Stimulated activated CD4-positive, alpha-beta T cell treated with anti-CD3 and anti-CD28 coated beads, Interleukin-1b, Interleukin-23, amount 100 ng/mL, for 24 hours (primary cell): ENCODE results near the gene SLCO1B3.
"Not testable (repeated sequence)": the region's sequence is repeated elsewhere in the genome, so short reads cannot be mapped to it uniquely, and the experiment has no call there.

ENCODE experiments used
- DNase-seq, 4 experiments: peaks; one replicate each; pipeline ENCODE4 v3.0.0-alpha.2; 2020; ENCODE audit warnings: low read depth in 4 of 4, low spot score in 1 of 4

The SLCO1B3 gene

GRCh38 chr12:20810487-20810886 is at the start of gene SLCO1B3:
SLCO1B3 (plus strand) TSS chr12:20810705; CDS start chr12:20815739, 5,034 bp downstream.
- DNase-seq = no peak

GRCh38 chr12:20777420-20777819 is 33.1 kb upstream of the SLCO1B3 start:
- DNase-seq = no peak

- no peak for DNase-seq
Measured at GRCh38 chr12:20778969-20779368, 31.5 kb upstream of the SLCO1B3 start.

- DNase-seq = not testable (repeated sequence)
Measured at GRCh38 chr12:20779971-20780370, 30.5 kb upstream of the SLCO1B3 start.

GRCh38 chr12:20783796-20784357 is 26.6 kb upstream of the SLCO1B3 start:
- DNase-seq = not testable (repeated sequence)

- no peak for DNase-seq
Measured at GRCh38 chr12:20792971-20793370, 17.5 kb upstream of the SLCO1B3 start.

- DNase-seq = no peak
Measured at GRCh38 chr12:20798554-20798953, 12.0 kb upstream of the SLCO1B3 start.

GRCh38 chr12:20800160-20800559 is 10.3 kb upstream of the SLCO1B3 start:
- DNase-seq = no peak

- DNase-seq = no peak
Measured at GRCh38 chr12:20801035-20801434, 9.5 kb upstream of the SLCO1B3 start.

GRCh38 chr12:20805921-20806320 is 4.6 kb upstream of the SLCO1B3 start:
- DNase-seq = no peak

- DNase-seq = no peak
Measured at GRCh38 chr12:20807192-20808080, 3.1 kb upstream of the SLCO1B3 start.

- DNase-seq = no peak
Measured at GRCh38 chr12:20808521-20808920, 2.0 kb upstream of the SLCO1B3 start.

GRCh38 chr12:20815574-20815973 is 5.1 kb downstream of the SLCO1B3 start:
- no peak for DNase-seq

- DNase-seq = no peak
Measured at GRCh38 chr12:20822415-20822814, 11.9 kb downstream of the SLCO1B3 start.

- DNase-seq = no peak
Measured at GRCh38 chr12:20822925-20823324, 12.4 kb downstream of the SLCO1B3 start.

- DNase-seq = no peak
Measured at GRCh38 chr12:20829919-20830318, 19.4 kb downstream of the SLCO1B3 start.

- no peak for DNase-seq
Measured at GRCh38 chr12:20830456-20830855, 20.0 kb downstream of the SLCO1B3 start.

- DNase-seq = no peak
Measured at GRCh38 chr12:20832911-20833310, 22.4 kb downstream of the SLCO1B3 start.

GRCh38 chr12:20852649-20853048 is 42.1 kb downstream of the SLCO1B3 start:
- no peak for DNase-seq

GRCh38 chr12:20863056-20863455 is 52.6 kb downstream of the SLCO1B3 start:
- DNase-seq = no peak

GRCh38 chr12:20865873-20866272 is 55.4 kb downstream of the SLCO1B3 start:
- DNase-seq = no peak

- no peak for DNase-seq
Measured at GRCh38 chr12:20868277-20868676, 57.8 kb downstream of the SLCO1B3 start.

- DNase-seq = no peak
Measured at GRCh38 chr12:20883288-20883687, 72.8 kb downstream of the SLCO1B3 start.
